GM19099 (cell line): ENCODE measurements around the gene KCNT2.

Source experiments
- POLR2A ChIP-seq: IDR thresholded peaks from 3 replicates; pipeline ENCODE4 v1.6.1; 2011; ENCODE audit warnings: low read depth; ENCODE audit not compliant: insufficient read length; ENCODE audit errors: extremely low read depth

The KCNT2 gene

GRCh38 chr1:196608390-196609369 is at the start of gene KCNT2:
Gene KCNT2 (minus strand): TSS chr1:196608440. CDS start chr1:196608309, 131 bp downstream.
- no peak for TF ChIP-seq POLR2A

- TF ChIP-seq POLR2A: no peak
These were observed 47.3 kb upstream of the KCNT2 start for GRCh38 chr1:196655494-196655893.

GRCh38 chr1:196655071-196655470 is 46.8 kb upstream of the KCNT2 start:
- no peak for TF ChIP-seq POLR2A

- TF ChIP-seq POLR2A: no peak
These were observed 46.0 kb upstream of the KCNT2 start for GRCh38 chr1:196654271-196654670.

- TF ChIP-seq POLR2A: no peak
These were observed 43.5 kb upstream of the KCNT2 start, which contains the start of gene CFH for GRCh38 chr1:196651637-196652215. Gene CFH (plus strand): TSS chr1:196652043. CDS start chr1:196652118, 75 bp downstream.

- TF ChIP-seq POLR2A: no peak
These were observed 42.8 kb upstream of the KCNT2 start for GRCh38 chr1:196651079-196651478.

- no peak for TF ChIP-seq POLR2A
These were observed 42.2 kb upstream of the KCNT2 start for GRCh38 chr1:196650403-196650802.

- no peak for TF ChIP-seq POLR2A
These were observed 41.8 kb upstream of the KCNT2 start for GRCh38 chr1:196649990-196650389.

- TF ChIP-seq POLR2A: no peak
These were observed 32.7 kb upstream of the KCNT2 start for GRCh38 chr1:196640976-196641375.

GRCh38 chr1:196638466-196638865 is 30.2 kb upstream of the KCNT2 start:
- no peak for TF ChIP-seq POLR2A

GRCh38 chr1:196637606-196638005 is 29.4 kb upstream of the KCNT2 start:
- TF ChIP-seq POLR2A: no peak

- TF ChIP-seq POLR2A: no peak
These were observed 20.6 kb upstream of the KCNT2 start for GRCh38 chr1:196628838-196629237.

GRCh38 chr1:196623079-196623478 is 14.8 kb upstream of the KCNT2 start:
- TF ChIP-seq POLR2A: no peak

GRCh38 chr1:196619721-196620120 is 11.5 kb upstream of the KCNT2 start:
- TF ChIP-seq POLR2A: no peak

GRCh38 chr1:196611873-196612272 is 3.6 kb upstream of the KCNT2 start:
- no peak for TF ChIP-seq POLR2A

GRCh38 chr1:196609370-196609737 is 1.1 kb upstream of the KCNT2 start:
- no peak for TF ChIP-seq POLR2A
